HepG2 (cell line): ENCODE measurements around the gene DNAJC7. TPM values are rescaled to one million over a fixed set of nuclear protein-coding genes. Genes with fewer than 3 reads are reported as not detected.

ENCODE experiments used
- E2F2 ChIP-seq: sonication (generic); formaldehyde crosslinking; IDR thresholded peaks from 2 replicates; pipeline ENCODE4 v1.4.0; 2020; ENCODE audit warnings: missing genetic modification reagents, borderline replicate concordance
- HNF1B ChIP-seq: sonication (generic); formaldehyde crosslinking; IDR thresholded peaks from 2 replicates; pipeline ENCODE4 v1.5.1; 2020; ENCODE audit warnings: mild to moderate bottlenecking, moderate library complexity, missing genetic modification reagents
- NFYB ChIP-seq: sonication (generic); formaldehyde crosslinking; IDR thresholded peaks from 2 replicates; pipeline ENCODE4 v1.4.0; 2020; ENCODE audit warnings: missing genetic modification reagents
- NR0B2 ChIP-seq: sonication (generic); formaldehyde crosslinking; IDR thresholded peaks from 2 replicates; pipeline ENCODE4 v1.4.0; 2020; ENCODE audit warnings: mild to moderate bottlenecking, missing genetic modification reagents
- PHF20 ChIP-seq: sonication (generic); formaldehyde crosslinking; IDR thresholded peaks from 2 replicates; pipeline ENCODE4 v1.5.0; 2020; ENCODE audit warnings: mild to moderate bottlenecking, missing genetic modification reagents
- RARG ChIP-seq: sonication (generic); formaldehyde crosslinking; IDR thresholded peaks from 2 replicates; pipeline ENCODE4 v1.4.0; 2020; ENCODE audit warnings: low read depth, mild to moderate bottlenecking, missing genetic modification reagents
- SAFB2 ChIP-seq: sonication (generic); formaldehyde crosslinking; IDR thresholded peaks from 2 replicates; pipeline ENCODE4 v1.5.1; 2020; ENCODE audit warnings: missing genetic modification reagents, low read depth, mild to moderate bottlenecking, borderline replicate concordance
- SP5 ChIP-seq: IDR thresholded peaks from 2 replicates; pipeline ENCODE4 v1.6.1; 2016; ENCODE audit warnings: low read depth, borderline replicate concordance
- TEAD3 ChIP-seq: optimal IDR thresholded peaks from 2 replicates; pipeline ENCODE3; 2016; ENCODE audit warnings: borderline replicate concordance
- XRCC5 ChIP-seq: fragments of 200-400 bp; formaldehyde crosslinking; optimal IDR thresholded peaks from 2 replicates; pipeline ENCODE3; 2017; ENCODE audit warnings: mild to moderate bottlenecking, low read length
- ZNF10 ChIP-seq: sonication (generic); formaldehyde crosslinking; IDR thresholded peaks from 2 replicates; pipeline ENCODE4 v1.4.0; 2020; ENCODE audit warnings: mild to moderate bottlenecking, low read depth, missing genetic modification reagents, borderline replicate concordance
- ZNF101 ChIP-seq: sonication (generic); formaldehyde crosslinking; IDR thresholded peaks from 2 replicates; pipeline ENCODE4 v1.4.0; 2020; ENCODE audit warnings: mild to moderate bottlenecking, low read depth, missing genetic modification reagents, borderline replicate concordance
- ZNF234 ChIP-seq: sonication (generic); formaldehyde crosslinking; conservative IDR thresholded peaks from 2 replicates; pipeline ENCODE4 v1.5.1; 2020; ENCODE audit warnings: mild to moderate bottlenecking, missing genetic modification reagents
- ZNF501 ChIP-seq: sonication (generic); formaldehyde crosslinking; IDR thresholded peaks from 2 replicates; pipeline ENCODE4 v1.5.1; 2020; ENCODE audit warnings: mild to moderate bottlenecking, moderate library complexity, missing genetic modification reagents
- ZNF503 ChIP-seq: sonication (generic); formaldehyde crosslinking; IDR thresholded peaks from 2 replicates; pipeline ENCODE4 v1.4.0; 2020; ENCODE audit warnings: missing genetic modification reagents
- ZNF558 ChIP-seq: sonication (generic); formaldehyde crosslinking; IDR thresholded peaks from 2 replicates; pipeline ENCODE4 v1.9.0; 2022; ENCODE audit warnings: mild to moderate bottlenecking, missing genetic modification reagents, borderline replicate concordance
- ZNF687 ChIP-seq: sonication (generic); formaldehyde crosslinking; IDR thresholded peaks from 2 replicates; pipeline ENCODE4 v1.5.1; 2020; ENCODE audit warnings: mild to moderate bottlenecking, missing genetic modification reagents, moderate library complexity
- ZSCAN12 ChIP-seq: sonication (generic); formaldehyde crosslinking; IDR thresholded peaks from 2 replicates; pipeline ENCODE4 v1.9.0; 2021; ENCODE audit warnings: mild to moderate bottlenecking, missing genetic modification reagents
- polyA plus RNA-seq, 8 experiments: library from polyadenylated mRNA; depleted of rRNA in 3 of 8; stranded (reverse) in 7 of 8; unstranded in 1 of 8; fragments of >200 nt; fragmentation: Illumina TruSeq in 4 of 8; extraction: Trizol in 4 of 8; gene quantifications; 2 replicates each; pipeline versions ENCODE4 v1.2.1 to v1.2.3, GENCODE V29; 2011 to 2016; ENCODE audit warnings: low read depth in 4 of 8, missing spikeins in 1 of 8, mixed read lengths in 1 of 8; ENCODE audit not compliant: insufficient read depth in 1 of 8
- total RNA-seq, 5 experiments: library from RNA; depleted of rRNA; stranded (reverse); fragments of >200 nt; fragmentation: Illumina TruSeq; extraction: Trizol; gene quantifications; 2 replicates each; pipeline ENCODE4 v1.2.3, GENCODE V29; 2016; ENCODE audit warnings: low read depth in 1 of 5

The DNAJC7 gene
- total and polyA plus RNA-seq, 2 of the 13 experiments (the other 11 are each of a cell fraction or from before 2014, with no cell fraction given), result 47.7 to 132 TPM

GRCh38 chr17:41957031-41957868, 60.0 kb downstream of the DNAJC7 start (continued):
- TF ChIP-seq E2F2 (CRISPR knock-in tag) (no peak), NFYB (CRISPR knock-in tag) (no peak), XRCC5 (no peak), ZNF234 (CRISPR knock-in tag) (no peak), TEAD3 (CRISPR knock-in tag) (peak; percentile 95), HNF1B (CRISPR knock-in tag) (no peak), ZNF503 (CRISPR knock-in tag) (0 out of 2 replicates have a peak, but pooled peaks have one; percentile 42), ZNF101 (CRISPR knock-in tag) (no peak), ZSCAN12 (CRISPR knock-in tag) (no peak), SP5 (CRISPR knock-in tag) (no peak), ZNF558 (CRISPR knock-in tag) (no peak), ZNF501 (CRISPR knock-in tag) (no peak), SAFB2 (CRISPR knock-in tag) (no peak; the same call in 1 of the 2 replicates), NR0B2 (CRISPR knock-in tag) (0 out of 2 replicates have a peak, but pooled peaks have one; percentile 56), PHF20 (no peak), RARG (CRISPR knock-in tag) (no peak), ZNF687 (peak; percentile 32; the same call in 1 of the 2 replicates), ZNF10 (CRISPR knock-in tag) (no peak)
